CD4-positive, alpha-beta T cell treated with Interleukin-1 beta for 1 hour (primary cell): ENCODE measurements around the gene ANKRD27.
"Not testable (repeated sequence)": the region's sequence is repeated elsewhere in the genome, so short reads cannot be mapped to it uniquely, and the experiment has no call there.

ENCODE experiments used
- DNase-seq, 2 donors: peaks; one replicate each; pipeline ENCODE4 v3.0.0-alpha.2; 2020 to 2022

Gene ANKRD27

GRCh38 chr19:32652331-32652730, 22.6 kb downstream of the ANKRD27 start:
- DNase-seq, result not testable (repeated sequence)

GRCh38 chr19:32651729-32652140, 23.2 kb downstream of the ANKRD27 start:
- DNase-seq, result no peak

GRCh38 chr19:32650671-32651070, 24.3 kb downstream of the ANKRD27 start:
- DNase-seq, result no peak

GRCh38 chr19:32649751-32650150, 25.2 kb downstream of the ANKRD27 start:
- no peak for DNase-seq

- DNase-seq, result no peak
These were observed 27.6 kb downstream of the ANKRD27 start for GRCh38 chr19:32647361-32647760.

- no peak for DNase-seq
These were observed 28.4 kb downstream of the ANKRD27 start for GRCh38 chr19:32646556-32646955.

GRCh38 chr19:32642771-32643170, 32.2 kb downstream of the ANKRD27 start:
- peak; percentile 71 for DNase-seq

GRCh38 chr19:32638625-32639024, 36.4 kb downstream of the ANKRD27 start:
- no peak for DNase-seq

- no peak for DNase-seq
These were observed 37.5 kb downstream of the ANKRD27 start for GRCh38 chr19:32637480-32637879.

- no peak for DNase-seq
These were observed 43.6 kb downstream of the ANKRD27 start for GRCh38 chr19:32631381-32631780.

- DNase-seq, result no peak
These were observed 44.6 kb downstream of the ANKRD27 start for GRCh38 chr19:32630338-32630737.

- no peak for DNase-seq
These were observed 47.2 kb downstream of the ANKRD27 start for GRCh38 chr19:32627714-32628270.

- DNase-seq, result no peak
These were observed 48.0 kb downstream of the ANKRD27 start for GRCh38 chr19:32626969-32627368.

GRCh38 chr19:32624410-32624809, 50.6 kb downstream of the ANKRD27 start:
- DNase-seq, result no peak

GRCh38 chr19:32622002-32622401, 53.0 kb downstream of the ANKRD27 start:
- no peak for DNase-seq

- no peak for DNase-seq
These were observed 55.8 kb downstream of the ANKRD27 start for GRCh38 chr19:32619051-32619685.

GRCh38 chr19:32615569-32615968, 59.4 kb downstream of the ANKRD27 start:
- DNase-seq, result no peak

- DNase-seq, result no peak
These were observed 60.1 kb downstream of the ANKRD27 start for GRCh38 chr19:32614916-32615315.

- DNase-seq, result no peak
These were observed 62.0 kb downstream of the ANKRD27 start for GRCh38 chr19:32613008-32613407.

- DNase-seq, result no peak
These were observed 63.8 kb downstream of the ANKRD27 start for GRCh38 chr19:32611161-32611560.

- DNase-seq, result no peak
These were observed 67.5 kb downstream of the ANKRD27 start for GRCh38 chr19:32607479-32607878.

GRCh38 chr19:32606289-32606688, 68.7 kb downstream of the ANKRD27 start:
- no peak for DNase-seq

- DNase-seq, result no peak
These were observed 69.4 kb downstream of the ANKRD27 start for GRCh38 chr19:32605544-32605943.

GRCh38 chr19:32603961-32604360, 71.0 kb downstream of the ANKRD27 start:
- DNase-seq, result no peak

GRCh38 chr19:32599736-32600157, 75.2 kb downstream of the ANKRD27 start:
- DNase-seq, result peak; percentile 52 to 65
